Amygdala (tissue), 56 donors: ENCODE results near the gene BRD3.
"Not testable (repeated sequence)": the region's sequence is repeated elsewhere in the genome, so short reads cannot be mapped to it uniquely, and the experiment has no call there.

Experiments used
- DNase-seq, 56 donors: peaks; one replicate each; lab custom pipeline; 2025; lab: John Stamatoyannopoulos, UW

BRD3 gene

GRCh38 chr9:133996531-133997520 is 71.0 kb downstream of the BRD3 start:
- no peak for DNase-seq

- no peak for DNase-seq
Observed at GRCh38 chr9:133995012-133995896, 72.6 kb downstream of the BRD3 start.

GRCh38 chr9:133994353-133995011 is 73.3 kb downstream of the BRD3 start:
- peak in 49 of 56 donors; percentile 19 to 82 (median 55) for DNase-seq

- DNase-seq = no peak
Observed at GRCh38 chr9:133993635-133994253, 74.1 kb downstream of the BRD3 start.

GRCh38 chr9:133992780-133993634 is 74.8 kb downstream of the BRD3 start:
- DNase-seq = peak in 33 of 56 donors; percentile 25 to 77 (median 54)

- peak in 16 of 56 donors; percentile 20 to 56 (median 33) for DNase-seq
Observed at GRCh38 chr9:133991964-133992779, 75.7 kb downstream of the BRD3 start, which contains the start of gene VAV2. Gene VAV2 (minus strand): TSS chr9:133992324. CDS start chr9:133992278, 46 bp downstream.

GRCh38 chr9:133991214-133991921 is 76.5 kb downstream of the BRD3 start:
- peak in 1 of 56 donors; percentile 28 for DNase-seq

GRCh38 chr9:133990366-133991213 is 77.2 kb downstream of the BRD3 start:
- DNase-seq = peak in 1 of 56 donors; percentile 49

- DNase-seq = no peak
Observed at GRCh38 chr9:133989625-133990365, 78.0 kb downstream of the BRD3 start.

GRCh38 chr9:133988771-133989170 is 79.1 kb downstream of the BRD3 start:
- DNase-seq = not testable (repeated sequence)

GRCh38 chr9:133987946-133988665 is 79.7 kb downstream of the BRD3 start:
- no peak for DNase-seq

GRCh38 chr9:133987446-133987788 is 80.4 kb downstream of the BRD3 start:
- DNase-seq = no peak

GRCh38 chr9:133986774-133987445 is 80.9 kb downstream of the BRD3 start:
- DNase-seq = no peak

- no peak for DNase-seq
Observed at GRCh38 chr9:133986061-133986460, 81.8 kb downstream of the BRD3 start.
